BE2C (cell line): ENCODE measurements around the gene MCTS1.
"Not testable (repeated sequence)": the region's sequence is repeated elsewhere in the genome, so short reads cannot be mapped to it uniquely, and the experiment has no call there.

Experiments used
- DNase-seq: peaks from one replicate; pipeline ENCODE4 v3.0.0-alpha.2; 2020
- H3K27me3 ChIP-seq: fragments of 250-450 bp; sonication (Bioruptor Pico); 2 replicates; pipeline ENCODE4 v1.5.1; 2020; ENCODE audit warnings: mild to moderate bottlenecking
- H3K36me3 ChIP-seq: fragments of 250-450 bp; sonication (Bioruptor Pico); 2 replicates; pipeline ENCODE4 v1.5.1; 2020; ENCODE audit warnings: mild to moderate bottlenecking
- H3K4me1 ChIP-seq: fragments of 250-450 bp; sonication (Bioruptor Pico); 2 replicates; pipeline ENCODE4 v1.5.1; 2020
- H3K4me3 ChIP-seq: 2 replicates; pipeline ENCODE4 v1.5.1; 2011; ENCODE audit warnings: low read depth, low read length
- H3K9me3 ChIP-seq: fragments of 250-450 bp; sonication (Bioruptor Pico); 2 replicates; pipeline ENCODE4 v1.5.1; 2020
- CTCF ChIP-seq: IDR thresholded peaks from 2 replicates; pipeline ENCODE4 v1.5.1; 2012; ENCODE audit warnings: mild to moderate bottlenecking, low read depth, low read length

Gene MCTS1

GRCh38 chrX:120647127-120647526 lies 43.2 kb downstream of the MCTS1 start:
- H3K4me1 ChIP-seq, result no peaks in the 10 kb centered on the region
- DNase-seq, result no peak
- H3K4me3 ChIP-seq, result no peak overlapping the region
- H3K36me3 ChIP-seq, result no peaks in the 10 kb centered on the region
- no peaks in the 10 kb centered on the region for H3K9me3 ChIP-seq
- no peak for TF ChIP-seq CTCF
- no peaks in the 10 kb centered on the region for H3K27me3 ChIP-seq

DNA sequence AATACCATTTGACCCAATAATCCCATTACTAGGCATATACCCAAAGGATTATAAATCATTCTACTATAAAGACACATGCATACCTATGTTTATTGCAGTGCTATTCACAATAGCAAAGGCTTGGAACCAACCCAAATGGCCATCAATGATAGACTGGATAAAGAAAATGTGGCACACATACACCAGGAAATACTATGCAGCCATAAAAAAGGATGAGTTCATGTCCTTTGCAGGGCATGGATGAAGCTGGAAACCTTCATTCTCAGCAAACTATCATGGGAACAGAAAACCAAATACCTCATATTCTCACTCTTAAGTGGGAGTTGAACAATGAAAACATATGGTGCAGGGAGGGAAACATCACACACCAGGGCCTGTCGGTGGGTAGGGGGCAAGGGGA lies 48.4 kb downstream of the MCTS1 start:
- not testable (repeated sequence) for H3K36me3 ChIP-seq, H3K27me3 ChIP-seq, H3K9me3 ChIP-seq, H3K4me1 ChIP-seq, H3K4me3 ChIP-seq, DNase-seq

DNA sequence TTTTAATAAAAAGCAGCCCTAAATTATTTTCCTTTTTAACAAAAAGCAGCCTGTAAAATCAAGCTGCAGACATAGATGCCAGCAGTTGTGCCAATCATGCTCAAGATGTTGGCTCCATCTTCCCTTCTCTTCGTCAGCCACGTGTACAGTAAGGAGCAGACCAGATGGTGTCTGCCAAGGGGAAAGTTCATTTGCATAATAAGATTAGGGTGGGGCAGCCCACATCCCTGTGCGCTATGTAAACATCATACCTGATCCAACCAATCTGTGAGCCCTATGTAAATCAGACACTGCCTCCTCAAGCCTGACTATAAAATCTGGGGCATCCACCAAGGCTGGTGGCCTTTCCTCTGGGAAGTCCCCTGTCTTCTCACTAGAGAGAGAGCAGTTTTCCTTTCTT lies 49.1 kb downstream of the MCTS1 start:
- peak; percentile 56 for DNase-seq
- Histone ChIP-seq H3K4me1 (no peaks in the 10 kb centered on the region), H3K27me3 (no peaks in the 10 kb centered on the region), H3K36me3 (no peaks in the 10 kb centered on the region), H3K9me3 (no peaks in the 10 kb centered on the region), H3K4me3 (no peak overlapping the region)
- no peak for TF ChIP-seq CTCF

DNA sequence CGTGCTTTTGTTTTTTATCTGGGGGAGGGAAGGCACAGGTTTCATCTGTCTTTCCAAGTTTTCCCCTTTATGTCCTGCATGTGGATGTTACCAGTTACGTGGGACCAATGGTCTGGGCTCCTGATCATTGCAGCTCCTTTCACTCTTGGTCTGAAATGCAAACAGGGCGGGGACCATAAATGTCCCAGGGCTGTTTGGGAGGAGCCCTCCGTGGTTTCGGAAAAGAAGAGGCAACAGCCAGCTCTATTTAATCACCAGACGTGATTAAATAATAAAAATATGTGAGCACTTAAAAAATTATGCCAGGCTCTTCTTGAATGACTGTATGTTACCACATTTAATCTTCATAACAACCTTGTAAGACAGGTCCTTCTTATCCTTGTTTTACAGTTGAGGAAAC lies 56.7 kb downstream of the MCTS1 start:
- Histone ChIP-seq H3K36me3 (no peaks in the 10 kb centered on the region), H3K4me3 (no peak overlapping the region), H3K9me3 (no peaks in the 10 kb centered on the region), H3K27me3 (no peaks in the 10 kb centered on the region), H3K4me1 (no peaks in the 10 kb centered on the region)
- no peak for DNase-seq
- no peak for TF ChIP-seq CTCF
